HFF-Myc (cell line): ENCODE results near the gene RFLNA.

Experiments used
- DNase-seq: peaks from one replicate; pipeline ENCODE4 v3.0.0-alpha.2; 2011; ENCODE audit warnings: low read depth; ENCODE audit errors: extremely low read depth
- H3K4me3 ChIP-seq: replicated peaks from 2 replicates; pipeline ENCODE4 v1.5.1; 2011; ENCODE audit warnings: low read depth, mild to moderate bottlenecking, control low read depth, low read length
- TF ChIP-seq, protein P1 (sequence below): IDR thresholded peaks from 2 replicates; pipeline ENCODE4 v1.5.1; 2012; ENCODE audit warnings: mild to moderate bottlenecking, low read depth, low read length, control low read depth; ENCODE audit errors: missing control alignments

RFLNA gene

DNA sequence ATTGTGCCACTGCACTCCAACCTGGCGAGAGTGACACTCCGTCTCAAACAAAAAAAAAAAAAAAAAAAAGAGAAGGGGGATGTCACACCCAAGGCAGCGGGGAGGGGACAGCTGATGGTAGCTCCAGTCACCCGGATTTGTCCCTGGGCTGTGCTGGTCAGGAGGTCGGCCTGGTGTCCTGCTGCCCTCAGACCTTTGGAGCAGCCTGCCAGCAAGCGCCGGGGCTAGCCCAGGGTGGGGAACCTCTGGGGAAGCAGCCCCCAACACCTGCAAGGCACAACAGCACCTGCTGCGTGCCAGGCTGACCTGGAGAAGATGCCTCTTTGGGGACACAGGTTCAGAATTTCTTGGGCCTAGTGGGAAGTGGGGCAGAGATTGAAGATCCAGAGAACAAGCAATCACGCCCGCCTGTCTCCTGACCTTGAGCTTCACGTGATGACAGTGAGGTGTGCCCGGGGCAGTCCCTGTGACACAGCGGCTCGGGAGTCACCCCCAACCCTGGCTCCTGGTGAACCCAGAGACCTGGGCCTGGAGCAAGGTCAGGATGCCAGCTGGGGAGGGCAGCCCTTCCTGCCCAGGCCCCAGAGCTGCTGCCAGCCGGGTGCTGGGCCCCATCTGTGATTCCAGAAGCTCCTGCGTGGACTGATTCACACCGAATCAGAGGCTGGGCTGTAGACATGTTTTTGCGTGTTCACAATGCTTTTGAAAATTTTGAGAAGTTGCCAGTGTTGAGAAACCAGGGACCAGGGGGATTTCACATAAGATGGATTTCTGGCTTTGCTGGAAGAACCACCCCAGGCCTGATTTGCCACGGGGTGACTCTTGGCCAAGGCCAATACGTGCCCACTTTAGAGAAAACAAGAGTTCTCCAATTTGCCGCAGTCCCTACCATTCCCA is 66.4 kb downstream of the RFLNA start:
- DNase-seq = no peak
- TF ChIP-seq, protein P1, sequence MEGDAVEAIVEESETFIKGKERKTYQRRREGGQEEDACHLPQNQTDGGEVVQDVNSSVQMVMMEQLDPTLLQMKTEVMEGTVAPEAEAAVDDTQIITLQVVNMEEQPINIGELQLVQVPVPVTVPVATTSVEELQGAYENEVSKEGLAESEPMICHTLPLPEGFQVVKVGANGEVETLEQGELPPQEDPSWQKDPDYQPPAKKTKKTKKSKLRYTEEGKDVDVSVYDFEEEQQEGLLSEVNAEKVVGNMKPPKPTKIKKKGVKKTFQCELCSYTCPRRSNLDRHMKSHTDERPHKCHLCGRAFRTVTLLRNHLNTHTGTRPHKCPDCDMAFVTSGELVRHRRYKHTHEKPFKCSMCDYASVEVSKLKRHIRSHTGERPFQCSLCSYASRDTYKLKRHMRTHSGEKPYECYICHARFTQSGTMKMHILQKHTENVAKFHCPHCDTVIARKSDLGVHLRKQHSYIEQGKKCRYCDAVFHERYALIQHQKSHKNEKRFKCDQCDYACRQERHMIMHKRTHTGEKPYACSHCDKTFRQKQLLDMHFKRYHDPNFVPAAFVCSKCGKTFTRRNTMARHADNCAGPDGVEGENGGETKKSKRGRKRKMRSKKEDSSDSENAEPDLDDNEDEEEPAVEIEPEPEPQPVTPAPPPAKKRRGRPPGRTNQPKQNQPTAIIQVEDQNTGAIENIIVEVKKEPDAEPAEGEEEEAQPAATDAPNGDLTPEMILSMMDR = no peak
- H3K4me3 ChIP-seq = no peak overlapping the region

DNA sequence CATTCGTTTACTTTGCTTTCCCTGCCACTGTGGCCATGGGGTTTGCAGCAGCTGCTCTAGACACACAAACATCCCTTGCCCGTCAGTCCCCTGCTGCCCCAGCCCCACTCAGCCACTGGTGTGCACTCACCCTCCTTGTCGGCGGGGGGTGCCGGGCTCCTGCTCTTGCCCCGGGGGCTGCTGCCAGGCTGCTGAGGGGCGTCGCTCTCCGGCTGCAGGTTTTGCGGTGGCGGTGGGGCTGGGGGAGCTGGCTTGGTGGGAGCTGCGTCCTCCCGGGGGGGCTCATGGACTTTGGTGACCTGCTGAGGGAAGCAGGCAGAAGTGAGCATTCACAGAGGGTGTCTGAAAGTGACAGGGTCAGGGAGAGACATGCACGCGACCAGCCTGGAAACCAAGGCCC is 67.1 kb downstream of the RFLNA start:
- TF ChIP-seq, protein P1 = no peak
- no peak for DNase-seq
- H3K4me3 ChIP-seq = no peak overlapping the region

DNA sequence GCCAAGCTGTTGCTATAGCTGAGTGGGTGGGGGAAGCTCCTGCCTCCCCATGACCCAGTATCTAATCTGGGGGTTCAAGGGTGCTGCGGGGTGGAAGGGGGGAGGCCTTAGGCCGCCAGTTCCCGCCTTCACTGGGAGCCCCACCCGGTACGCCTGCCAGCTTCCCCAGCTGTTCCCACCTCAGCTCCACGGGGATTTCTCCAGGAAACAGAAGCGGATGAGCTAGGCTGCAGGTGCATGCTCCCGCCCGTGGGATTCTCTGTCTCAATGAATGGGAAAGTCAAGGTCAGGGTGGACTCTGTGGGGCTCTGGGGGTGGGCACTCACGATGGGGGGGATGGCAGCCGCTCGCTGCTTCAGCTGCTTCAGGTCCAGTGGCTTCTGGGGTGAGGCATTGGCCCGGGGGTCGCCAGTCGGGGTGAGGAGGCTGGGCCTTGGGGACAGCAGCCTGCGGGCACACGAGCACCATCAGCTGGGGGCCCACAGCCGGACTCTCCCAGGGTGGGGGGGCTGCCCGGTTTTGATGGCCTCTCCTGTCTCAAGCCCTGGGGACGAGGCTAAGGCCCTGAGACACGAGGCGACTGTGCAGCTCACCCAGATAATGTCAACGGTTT is 68.6 kb downstream of the RFLNA start:
- no peak overlapping the region for H3K4me3 ChIP-seq
- DNase-seq = no peak
- TF ChIP-seq, protein P1 = no peak

DNA sequence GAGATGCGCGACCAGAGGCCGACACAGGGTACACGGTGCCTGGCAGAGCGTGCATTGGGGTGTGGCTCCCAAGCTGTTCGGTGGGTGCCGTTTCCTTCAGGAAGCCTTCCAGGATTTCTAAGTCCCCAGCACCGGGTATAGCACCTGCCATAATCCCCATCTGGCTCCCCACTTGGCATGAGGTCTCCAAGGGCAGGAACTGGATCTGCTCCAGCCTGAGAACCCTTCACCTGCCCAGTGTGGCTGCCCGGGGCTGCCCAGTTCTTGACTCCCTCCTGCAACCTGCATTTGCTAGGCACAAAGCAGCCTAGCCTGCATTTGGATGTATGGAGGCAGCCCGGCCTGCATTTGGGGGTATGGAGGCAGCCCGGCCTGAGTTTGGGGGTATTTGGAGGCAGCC is 69.7 kb downstream of the RFLNA start:
- TF ChIP-seq, protein P1 = no peak
- DNase-seq = no peak
- no peak overlapping the region for H3K4me3 ChIP-seq
